ENCODE results near the gene CLRN2.

The CLRN2 gene

DNA sequence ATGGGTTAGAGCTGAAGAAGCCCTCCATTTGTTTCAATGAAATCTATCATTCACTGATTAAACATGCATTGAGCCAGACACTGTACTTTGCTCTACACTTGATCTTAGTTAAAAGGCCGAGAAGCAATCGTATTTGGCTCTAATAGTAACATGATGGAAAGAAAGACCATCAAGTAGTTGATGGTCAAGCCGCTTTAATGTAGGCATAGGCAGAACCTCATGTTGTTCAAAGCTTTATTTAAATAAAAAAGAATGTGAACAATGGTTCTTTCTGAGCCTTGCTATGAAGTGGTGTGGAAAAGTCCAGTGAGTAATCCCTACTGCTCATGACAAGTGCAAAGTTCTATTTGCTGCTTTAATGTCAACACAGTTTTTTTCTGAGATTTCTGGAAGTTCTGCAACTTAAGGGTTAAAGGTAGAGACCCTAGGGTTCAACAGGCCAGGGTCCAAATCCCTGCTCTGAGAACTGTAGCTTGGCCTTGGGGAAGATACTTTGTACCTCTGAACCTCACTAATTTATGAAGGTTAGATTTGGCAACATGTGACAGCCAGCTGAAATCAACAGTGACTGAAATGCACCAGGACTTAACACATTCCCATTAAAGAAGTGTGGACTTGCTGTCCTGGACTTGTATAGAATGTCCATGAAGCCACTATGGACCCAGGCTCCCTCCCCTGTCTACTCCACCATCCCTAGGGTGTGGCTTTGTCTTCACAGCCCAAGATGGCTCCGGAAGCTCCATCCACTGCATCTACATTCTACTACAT lies 44.2 kb downstream of the CLRN2 start:
- no peak for TF ChIP-seq CTCF (conservative IDR thresholded peaks at IDR 0.05; ENCODE audit: control insufficient read depth, insufficient read depth, low read depth, low read length)

DNA sequence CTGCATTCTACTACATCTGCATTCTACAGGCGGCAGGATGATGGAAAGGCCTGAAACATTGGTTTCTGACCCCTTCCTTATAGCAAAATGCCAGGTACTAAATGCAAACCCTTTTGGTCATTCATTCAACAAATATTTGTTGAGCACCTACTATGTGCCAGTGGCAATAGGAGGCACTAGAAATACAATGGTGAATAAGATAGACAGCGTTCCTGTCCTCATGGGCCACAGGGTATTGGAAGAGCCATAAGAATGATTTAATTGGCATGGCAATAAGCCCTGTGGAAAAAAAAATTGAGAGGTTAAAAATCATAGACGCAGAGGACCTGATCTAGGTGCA lies 44.7 kb downstream of the CLRN2 start:
- TF ChIP-seq CTCF (conservative IDR thresholded peaks at IDR 0.05; ENCODE audit: control insufficient read depth, insufficient read depth, low read depth, low read length), result no peak
- no peak for DNase-seq (ENCODE audit: low read depth)

More for the DNA sequence above, 44.2 kb downstream of the CLRN2 start:
- no peak for DNase-seq (ENCODE audit: low read depth)
- H3K4me3 ChIP-seq (ENCODE audit: control insufficient read depth, low read depth, low read length), result no peak overlapping the region

GRCh38 chr4:17560065-17560673 lies 45.2 kb downstream of the CLRN2 start:
- H3K4me3 ChIP-seq (ENCODE audit: control insufficient read depth, low read depth, low read length), result no peak overlapping the region
- TF ChIP-seq CTCF (conservative IDR thresholded peaks at IDR 0.05; ENCODE audit: control insufficient read depth, insufficient read depth, low read depth, low read length), result no peak
- no peak for DNase-seq (ENCODE audit: low read depth)

More for the DNA sequence above, 44.7 kb downstream of the CLRN2 start:
- H3K4me3 ChIP-seq (ENCODE audit: control insufficient read depth, low read depth, low read length), result no peak overlapping the region

DNA sequence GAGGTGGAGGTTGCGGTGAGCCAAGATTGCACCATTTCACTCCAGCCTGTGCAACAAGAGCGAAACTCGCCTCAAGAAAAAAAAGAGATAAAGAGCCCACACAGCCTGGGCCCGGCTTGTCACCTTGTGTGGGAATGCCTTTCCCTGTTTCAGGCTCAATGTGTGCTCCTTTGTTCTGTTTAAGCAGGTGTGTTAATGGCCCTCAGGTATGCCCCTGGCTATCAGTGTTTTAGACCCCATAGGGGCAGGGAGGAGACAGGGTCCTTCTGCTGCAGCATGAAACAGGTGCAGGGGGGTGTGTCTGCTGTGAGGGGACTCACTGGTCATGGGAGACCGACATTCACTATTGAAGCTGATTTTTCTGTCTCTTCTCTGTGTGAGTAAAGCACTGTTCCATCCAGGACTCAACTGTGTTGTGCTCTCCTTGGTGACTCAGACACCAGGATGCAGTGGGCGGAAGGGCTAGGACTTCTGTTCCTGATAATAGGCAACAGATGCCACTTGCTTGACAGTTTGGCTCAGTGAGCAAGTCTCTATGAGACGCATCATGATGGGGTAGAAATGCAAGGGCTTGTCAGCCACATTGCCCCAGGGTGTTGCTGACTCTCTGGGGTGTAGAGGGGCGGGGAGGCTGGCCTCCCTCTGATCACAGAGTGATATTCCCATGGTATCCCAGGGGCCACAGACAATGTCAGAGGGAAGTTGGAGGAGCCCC lies 46.4 kb downstream of the CLRN2 start:
- no peak for TF ChIP-seq CTCF (conservative IDR thresholded peaks at IDR 0.05; ENCODE audit: control insufficient read depth, insufficient read depth, low read depth, low read length)
- peak; percentile 93 for DNase-seq (ENCODE audit: low read depth)
- H3K4me3 ChIP-seq (ENCODE audit: control insufficient read depth, low read depth, low read length), result no peak overlapping the region

DNA sequence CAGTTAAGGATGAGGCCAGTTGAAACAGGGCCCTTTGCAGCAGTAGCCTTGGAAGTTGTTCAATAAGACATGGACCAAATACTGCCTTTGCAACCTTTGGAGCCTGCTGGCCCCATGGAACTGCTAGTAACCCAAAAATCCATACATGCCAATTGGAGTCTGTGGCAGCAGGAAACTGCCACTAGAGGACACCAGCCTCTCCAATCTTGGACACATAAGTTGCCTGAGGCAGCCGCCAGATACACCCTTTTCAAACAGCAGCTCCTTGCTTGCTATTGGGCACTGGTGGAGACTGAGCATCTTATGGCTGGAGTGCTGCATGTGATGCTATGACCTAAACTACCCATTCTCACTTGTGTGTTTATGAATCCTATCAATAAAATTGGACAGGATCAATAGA lies 47.2 kb downstream of the CLRN2 start:
- no peak for DNase-seq (ENCODE audit: low read depth)
- no peak for TF ChIP-seq CTCF (conservative IDR thresholded peaks at IDR 0.05; ENCODE audit: control insufficient read depth, insufficient read depth, low read depth, low read length)
- no peak overlapping the region for H3K4me3 ChIP-seq (ENCODE audit: control insufficient read depth, low read depth, low read length)

- no peak for DNase-seq (ENCODE audit: low read depth)
- no peak overlapping the region for H3K4me3 ChIP-seq (ENCODE audit: control insufficient read depth, low read depth, low read length)
- TF ChIP-seq CTCF (conservative IDR thresholded peaks at IDR 0.05; ENCODE audit: control insufficient read depth, insufficient read depth, low read depth, low read length), result no peak
These were observed 50.9 kb downstream of the CLRN2 start for GRCh38 chr4:17565846-17566245.
